Measurements from ENCODE around the gene LTF.

Gene LTF

DNA sequence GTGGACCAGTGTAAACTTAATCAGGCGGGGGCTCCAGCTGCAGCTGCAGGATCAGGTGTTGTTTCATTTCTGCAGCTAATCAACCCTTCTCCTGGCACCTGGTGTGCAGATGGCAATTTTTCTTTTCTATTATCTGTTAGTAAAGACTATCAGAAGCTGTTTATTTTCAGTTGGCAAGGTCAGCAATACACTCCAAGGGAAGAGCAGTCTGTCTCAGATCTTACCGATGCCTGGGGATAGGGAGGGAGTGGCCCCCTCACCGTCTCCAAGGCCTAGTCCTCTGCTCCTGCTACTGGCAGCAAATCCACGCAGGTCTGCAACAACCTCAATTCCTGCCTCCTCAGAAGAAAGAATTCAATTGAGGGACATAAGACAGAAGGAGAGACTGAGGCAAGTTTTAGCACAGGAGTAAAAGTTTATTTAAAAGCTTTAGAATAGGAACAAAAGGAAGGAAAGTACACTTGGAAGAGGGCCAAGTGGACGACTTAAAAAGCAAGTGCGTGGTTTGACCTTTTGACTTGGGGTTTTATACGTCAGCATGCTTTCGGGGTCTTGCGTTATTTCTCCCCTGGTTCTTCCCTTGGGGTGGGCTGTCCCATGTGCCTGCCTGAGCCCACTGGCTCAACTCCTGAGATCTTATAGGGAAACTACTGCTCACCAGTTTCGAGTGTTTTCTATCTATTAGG, 48.4 kb downstream of the LTF start:
- no peak for DNase-seq (ENCODE audit: low spot score)
- TF ChIP-seq, protein P1, sequence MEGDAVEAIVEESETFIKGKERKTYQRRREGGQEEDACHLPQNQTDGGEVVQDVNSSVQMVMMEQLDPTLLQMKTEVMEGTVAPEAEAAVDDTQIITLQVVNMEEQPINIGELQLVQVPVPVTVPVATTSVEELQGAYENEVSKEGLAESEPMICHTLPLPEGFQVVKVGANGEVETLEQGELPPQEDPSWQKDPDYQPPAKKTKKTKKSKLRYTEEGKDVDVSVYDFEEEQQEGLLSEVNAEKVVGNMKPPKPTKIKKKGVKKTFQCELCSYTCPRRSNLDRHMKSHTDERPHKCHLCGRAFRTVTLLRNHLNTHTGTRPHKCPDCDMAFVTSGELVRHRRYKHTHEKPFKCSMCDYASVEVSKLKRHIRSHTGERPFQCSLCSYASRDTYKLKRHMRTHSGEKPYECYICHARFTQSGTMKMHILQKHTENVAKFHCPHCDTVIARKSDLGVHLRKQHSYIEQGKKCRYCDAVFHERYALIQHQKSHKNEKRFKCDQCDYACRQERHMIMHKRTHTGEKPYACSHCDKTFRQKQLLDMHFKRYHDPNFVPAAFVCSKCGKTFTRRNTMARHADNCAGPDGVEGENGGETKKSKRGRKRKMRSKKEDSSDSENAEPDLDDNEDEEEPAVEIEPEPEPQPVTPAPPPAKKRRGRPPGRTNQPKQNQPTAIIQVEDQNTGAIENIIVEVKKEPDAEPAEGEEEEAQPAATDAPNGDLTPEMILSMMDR (IDR thresholded peaks at IDR 0.05; ENCODE audit: borderline replicate concordance, control extremely low read depth, extremely low read depth, insufficient read depth, missing control alignments): no peak
- in situ Hi-C loops (cut with MboI; ENCODE audit: low sequenced_read_pairs, unreplicated experiment): no loop called here

- in situ Hi-C loops (cut with MboI; ENCODE audit: low sequenced_read_pairs, unreplicated experiment): no loop called here
- TF ChIP-seq, protein P1 (IDR thresholded peaks at IDR 0.05; ENCODE audit: borderline replicate concordance, control extremely low read depth, extremely low read depth, insufficient read depth, missing control alignments): no peak
Measured at GRCh38 chr3:46414739-46415138, 50.0 kb downstream of the LTF start.

GRCh38 chr3:46413951-46414350, 50.8 kb downstream of the LTF start:
- in situ Hi-C loops (cut with MboI; ENCODE audit: low sequenced_read_pairs, unreplicated experiment): no loop called here
- TF ChIP-seq, protein P1 (IDR thresholded peaks at IDR 0.05; ENCODE audit: borderline replicate concordance, control extremely low read depth, extremely low read depth, insufficient read depth, missing control alignments): no peak
- DNase-seq (ENCODE audit: low spot score): no peak

More at GRCh38 chr3:46414739-46415138, 50.0 kb downstream of the LTF start:
- DNase-seq (ENCODE audit: low spot score): no peak

DNA sequence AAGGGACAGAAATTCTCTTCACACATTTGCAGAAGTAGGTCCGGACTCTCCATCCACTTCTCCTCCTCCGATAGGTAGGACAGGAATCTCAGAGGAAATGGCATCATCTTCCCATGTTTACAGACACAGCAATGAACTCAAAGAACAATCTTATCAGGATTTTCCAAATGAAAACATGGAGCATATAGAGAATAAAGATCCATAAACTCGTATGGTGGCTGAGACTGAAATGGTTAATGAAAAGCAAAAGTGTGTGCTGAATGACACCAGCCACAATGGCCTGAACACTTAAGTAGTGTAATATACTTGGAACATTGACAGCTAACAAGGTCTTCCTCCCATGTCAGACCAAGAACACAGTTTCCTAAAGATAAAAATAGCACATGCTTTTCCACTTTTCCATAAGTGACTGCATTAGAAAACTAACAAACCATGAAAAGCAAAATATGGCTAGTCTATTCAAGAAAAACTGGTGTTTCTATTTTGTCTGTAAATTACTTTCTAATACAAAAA, 51.9 kb downstream of the LTF start:
- TF ChIP-seq, protein P1 (IDR thresholded peaks at IDR 0.05; ENCODE audit: borderline replicate concordance, control extremely low read depth, extremely low read depth, insufficient read depth, missing control alignments): no peak
- in situ Hi-C loops (cut with MboI; ENCODE audit: low sequenced_read_pairs, unreplicated experiment): no loop called here
- no peak for DNase-seq (ENCODE audit: low spot score)

GRCh38 chr3:46411271-46411670, 53.4 kb downstream of the LTF start:
- TF ChIP-seq, protein P1 (IDR thresholded peaks at IDR 0.05; ENCODE audit: borderline replicate concordance, control extremely low read depth, extremely low read depth, insufficient read depth, missing control alignments): no peak
- in situ Hi-C loops (cut with MboI; ENCODE audit: low sequenced_read_pairs, unreplicated experiment): no loop called here
- DNase-seq (ENCODE audit: low spot score): no peak

- in situ Hi-C loops (cut with MboI; ENCODE audit: low sequenced_read_pairs, unreplicated experiment): no loop called here
- TF ChIP-seq, protein P1 (IDR thresholded peaks at IDR 0.05; ENCODE audit: borderline replicate concordance, control extremely low read depth, extremely low read depth, insufficient read depth, missing control alignments): no peak
- no peak for DNase-seq (ENCODE audit: low spot score)
Measured at GRCh38 chr3:46410669-46411068, 54.0 kb downstream of the LTF start.

Data from GM13976 (cell line).